ENCODE measurements around the gene SMCO3. TPM values are rescaled to one million over a fixed set of nuclear protein-coding genes. Genes with fewer than 3 reads are reported as not detected.
A peak's percentile ranks its signal among the peaks of the same experiment; 100 is the strongest.

Gene SMCO3
- total and polyA plus RNA-seq, 2 of the 13 experiments (the other 11 are each of a cell fraction or from before 2014, with no cell fraction given) = 0.29 to 0.42 TPM

DNA sequence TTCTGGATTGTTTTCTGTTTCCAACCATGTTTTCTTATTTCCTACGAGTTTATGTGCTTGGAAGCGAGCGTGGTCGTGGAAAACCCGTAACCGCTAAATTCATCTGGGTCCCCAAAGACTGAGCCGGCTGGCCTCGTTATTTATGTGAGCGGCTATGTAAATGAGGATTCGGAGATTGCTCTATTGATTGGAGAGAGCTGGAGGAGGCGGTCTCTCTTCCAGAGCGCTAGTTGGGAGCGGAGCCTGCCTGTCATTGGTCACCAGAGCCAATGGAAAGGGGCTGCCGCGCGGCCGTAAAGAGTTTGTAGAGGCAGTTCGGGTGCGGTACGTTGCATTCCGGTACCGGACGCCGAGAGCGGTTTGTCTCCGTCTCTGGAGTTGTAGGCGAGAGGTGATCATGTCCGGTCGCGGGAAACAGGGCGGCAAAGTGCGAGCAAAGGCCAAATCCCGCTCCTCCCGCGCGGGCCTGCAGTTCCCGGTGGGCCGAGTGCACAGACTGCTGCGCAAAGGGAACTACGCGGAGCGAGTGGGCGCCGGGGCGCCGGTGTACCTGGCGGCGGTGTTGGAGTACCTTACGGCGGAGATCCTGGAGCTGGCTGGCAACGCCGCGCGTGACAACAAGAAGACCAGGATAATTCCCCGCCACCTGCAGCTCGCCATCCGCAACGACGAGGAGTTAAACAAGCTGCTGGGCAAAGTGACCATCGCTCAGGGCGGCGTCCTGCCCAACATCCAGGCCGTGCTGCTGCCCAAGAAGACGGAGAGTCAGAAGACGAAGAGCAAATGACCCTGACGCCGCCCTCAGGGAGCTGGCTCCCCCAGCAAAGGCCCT, 39.7 kb downstream of the SMCO3 start (continued):
- TF ChIP-seq ZSCAN21 (CRISPR knock-in tag; IDR thresholded peaks at IDR 0.05; ENCODE audit: borderline replicate concordance) (0 out of 2 replicates have a peak, but pooled peaks have one; percentile 74), SRSF1 (optimal IDR thresholded peaks at IDR 0.05; ENCODE audit: low read depth, low read length) (peak; percentile 70), ZNF614 (CRISPR knock-in tag; IDR thresholded peaks at IDR 0.05; ENCODE audit: borderline replicate concordance) (0 out of 2 replicates have a peak, but pooled peaks have one; percentile 18), HNF4G (IDR thresholded peaks at IDR 0.05; ENCODE audit: borderline replicate concordance, low read depth, low read length) (no peak), HNF4G (CRISPR knock-in tag; IDR thresholded peaks at IDR 0.05; ENCODE audit: borderline replicate concordance, low read depth) (no peak), GLMP (CRISPR knock-in tag; IDR thresholded peaks at IDR 0.05; ENCODE audit: borderline replicate concordance) (no peak), ARHGAP35 (CRISPR knock-in tag; IDR thresholded peaks at IDR 0.05; ENCODE audit: borderline replicate concordance) (no peak), EEA1 (CRISPR knock-in tag; IDR thresholded peaks at IDR 0.05; ENCODE audit: borderline replicate concordance) (no peak), CENPT (CRISPR knock-in tag; IDR thresholded peaks at IDR 0.05; ENCODE audit: low read depth) (no peak), BORCS8-MEF2B (CRISPR knock-in tag; IDR thresholded peaks at IDR 0.05) (0 out of 2 replicates have a peak, but pooled peaks have one; percentile 6), ZNF615 (CRISPR knock-in tag; IDR thresholded peaks at IDR 0.05; ENCODE audit: borderline replicate concordance) (no peak), ATF2 (CRISPR knock-in tag; IDR thresholded peaks at IDR 0.05) (no peak), KDM3A (CRISPR knock-in tag; IDR thresholded peaks at IDR 0.05; ENCODE audit: low read depth) (no peak), MED1 (CRISPR knock-in tag; IDR thresholded peaks at IDR 0.05) (peak; percentile 43), NAIF1 (CRISPR knock-in tag; IDR thresholded peaks at IDR 0.05; ENCODE audit: borderline replicate concordance) (peak; percentile 93), KLF16 (CRISPR knock-in tag; IDR thresholded peaks at IDR 0.05) (no peak; a peak in 1 of 4 replicates), HIVEP1 (CRISPR knock-in tag; IDR thresholded peaks at IDR 0.05) (no peak), ZKSCAN1 (IDR thresholded peaks at IDR 0.05; ENCODE audit: low read length) (peak; percentile 47; the same call in 1 of the 2 replicates), AHDC1 (CRISPR knock-in tag; IDR thresholded peaks at IDR 0.05; ENCODE audit: borderline replicate concordance) (no peak)
- TF ChIP-seq, protein P1, sequence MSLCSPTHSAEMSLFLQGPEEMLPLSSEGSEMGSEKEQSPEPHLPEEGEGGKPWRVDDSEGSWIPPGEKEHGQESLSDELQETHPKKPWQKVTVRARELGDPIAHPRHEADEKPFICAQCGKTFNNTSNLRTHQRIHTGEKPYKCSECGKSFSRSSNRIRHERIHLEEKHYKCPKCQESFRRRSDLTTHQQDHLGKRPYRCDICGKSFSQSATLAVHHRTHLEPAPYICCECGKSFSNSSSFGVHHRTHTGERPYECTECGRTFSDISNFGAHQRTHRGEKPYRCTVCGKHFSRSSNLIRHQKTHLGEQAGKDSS (CRISPR knock-in tag; IDR thresholded peaks at IDR 0.05; ENCODE audit: borderline replicate concordance, low read depth) = no peak
